Measurements from ENCODE around the gene KRT86.

The KRT86 gene

GRCh38 chr12:52284562-52285171 lies 10.2 kb downstream of the KRT86 start:
- CTCF ChIA-PET = interaction anchor here (0.6 to 3.3 kb wide), 10 partner anchors 22 to 596 kb away, joined by 3 to 12 read pairs (median 4); no protein-coding TSS in a partner anchor
- no peak for TF ChIP-seq ZNF292 (tag by site-specific recombination; IDR thresholded peaks at IDR 0.05; ENCODE audit: borderline replicate concordance, low read depth)
- no peak for TF ChIP-seq ZBTB1 (tag by site-specific recombination; IDR thresholded peaks at IDR 0.05)
- no peak for TF ChIP-seq ZSCAN16 (tag by site-specific recombination; IDR thresholded peaks at IDR 0.05)
- TF ChIP-seq PATZ1 (tag by site-specific recombination; IDR thresholded peaks at IDR 0.05) = no peak
- TF ChIP-seq ZSCAN30 (tag by site-specific recombination; IDR thresholded peaks at IDR 0.05) = no peak
- no peak for TF ChIP-seq ZNF692 (tag by site-specific recombination; IDR thresholded peaks at IDR 0.05)
- no peak for TF ChIP-seq ZNF416 (tag by site-specific recombination; IDR thresholded peaks at IDR 0.05)
- TF ChIP-seq ZNF776 (tag by site-specific recombination; IDR thresholded peaks at IDR 0.05; ENCODE audit: borderline replicate concordance) = no peak
- TF ChIP-seq ZNF449 (tag by site-specific recombination; IDR thresholded peaks at IDR 0.05) = no peak
- no peak for TF ChIP-seq ZFP69B (tag by site-specific recombination; IDR thresholded peaks at IDR 0.05)
- TF ChIP-seq ZNF16 (tag by site-specific recombination; IDR thresholded peaks at IDR 0.05; ENCODE audit: low read depth) = no peak
- TF ChIP-seq PRDM6 (tag by site-specific recombination; IDR thresholded peaks at IDR 0.05) = no peak
- no peak for TF ChIP-seq ZNF155 (tag by site-specific recombination; IDR thresholded peaks at IDR 0.05)
- TF ChIP-seq ZNF184 (tag by site-specific recombination; IDR thresholded peaks at IDR 0.05) = no peak
- TF ChIP-seq MEIS1 (CRISPR knock-in tag; IDR thresholded peaks at IDR 0.05; ENCODE audit: borderline replicate concordance) = no peak
- TF ChIP-seq ZNF623 (tag by site-specific recombination; IDR thresholded peaks at IDR 0.05) = no peak
- POLR2A ChIA-PET = no interaction called here
- H3K4me3 ChIP-seq (ENCODE audit: low read depth, low read length) = no peak overlapping the region
- no peaks in the 10 kb centered on the region; the same call in 1 of the 2 replicates for H3K4me1 ChIP-seq (ENCODE audit: control insufficient read depth, insufficient read depth, low read length)
- H3K27ac ChIP-seq (ENCODE audit: extremely low read depth, low read depth, low read length) = no peak overlapping the region
- H3K36me3 ChIP-seq (ENCODE audit: control insufficient read depth in 2 of 2, insufficient read depth in 1 of 2, low read length in 2 of 2) = no peaks in the 10 kb centered on the region
- H3K9me3 ChIP-seq (ENCODE audit: control insufficient read depth, insufficient read depth, low read depth, low read length) = no peaks in the 10 kb centered on the region

GRCh38 chr12:52285172-52285745 lies 10.8 kb downstream of the KRT86 start:
- H3K4me1 ChIP-seq (ENCODE audit: control insufficient read depth, insufficient read depth, low read length) = no peaks in the 10 kb centered on the region
- no peaks in the 10 kb centered on the region for H3K36me3 ChIP-seq (ENCODE audit: control insufficient read depth in 2 of 2, insufficient read depth in 1 of 2, low read length in 2 of 2)
- H3K27ac ChIP-seq (ENCODE audit: extremely low read depth, low read depth, low read length) = no peak overlapping the region
- POLR2A ChIA-PET = no interaction called here
- CTCF ChIA-PET = interaction anchor here (0.6 to 3.3 kb wide), 10 partner anchors 10 to 130 kb away, joined by 3 to 12 read pairs (median 4); no protein-coding TSS in a partner anchor
- no peaks in the 10 kb centered on the region for H3K9me3 ChIP-seq (ENCODE audit: control insufficient read depth, insufficient read depth, low read depth, low read length)
- H3K4me3 ChIP-seq (ENCODE audit: low read depth, low read length) = no peak overlapping the region
- no peak for TF ChIP-seq ZBTB21 (tag by site-specific recombination; IDR thresholded peaks at IDR 0.05)
- no peak for TF ChIP-seq ZNF121 (tag by site-specific recombination; IDR thresholded peaks at IDR 0.05)
